Esophagus muscularis mucosa (tissue), 4 donors: ENCODE data around the gene PLCL1. TPM values are rescaled to one million over a fixed set of nuclear protein-coding genes. Genes with fewer than 3 reads are reported as not detected.

Experiments
- DNase-seq: peaks from one replicate; pipeline ENCODE4 v3.0.0-alpha.2; 2017; ENCODE audit errors: extremely low spot score
- H3K27ac ChIP-seq, 4 donors: fragments of 200-600 bp; sonication (generic); replicated peaks in 1 of 4; 1 replicate in 3 of 4; 2 replicates in 1 of 4; pipeline ENCODE4 v1.5.1; 2016 to 2019; ENCODE audit warnings: mild to moderate bottlenecking in 1 of 4
- H3K27me3 ChIP-seq, 4 donors: fragments of 200-600 bp; sonication (generic); one replicate each; pipeline versions ENCODE4 v1.5.1 to v1.6.0; 2016 to 2019
- H3K36me3 ChIP-seq, 4 donors: fragments of 200-600 bp; sonication (generic); one replicate each; pipeline ENCODE4 v1.5.1; 2016 to 2019
- H3K4me1 ChIP-seq, 4 donors: fragments of 200-600 bp; sonication (generic); one replicate each; pipeline ENCODE4 v1.5.1; 2016 to 2019
- H3K4me3 ChIP-seq, 4 donors: fragments of 200-600 bp; sonication (generic); 1 replicate in 2 of 4; 2 replicates in 2 of 4; pipeline ENCODE4 v1.5.1; 2016 to 2019; ENCODE audit warnings: mild to moderate bottlenecking in 4 of 4, moderate library complexity in 1 of 4
- H3K9me3 ChIP-seq, 4 donors: fragments of 200-600 bp; sonication (generic); 1 replicate in 3 of 4; 2 replicates in 1 of 4; pipeline ENCODE4 v1.5.1; 2016 to 2019
- CTCF ChIP-seq, 3 experiments: fragments of 200-600 bp in 2 of 3; fragments of 450-650 bp in 1 of 3; sonication (generic) in 2 of 3; IDR thresholded peaks; one replicate each; pipeline ENCODE4 v1.5.1; 2017 to 2019; ENCODE audit warnings: antibody characterized with exemption in 3 of 3, mild to moderate bottlenecking in 2 of 3, moderate library complexity in 1 of 3
- EP300 ChIP-seq: sonication (generic); formaldehyde crosslinking; IDR thresholded peaks from one replicate; pipeline ENCODE4 v1.6.1; 2017; ENCODE audit warnings: antibody characterized with exemption
- POLR2A ChIP-seq: fragments of 450-650 bp; IDR thresholded peaks from one replicate; pipeline ENCODE4 v1.6.1; 2017; ENCODE audit warnings: antibody characterized with exemption, moderate library complexity, mild to moderate bottlenecking, low read depth
- POLR2AphosphoS5 ChIP-seq, 2 donors: sonication (generic); formaldehyde crosslinking; IDR thresholded peaks; one replicate each; pipeline ENCODE4 v1.6.1; 2017; ENCODE audit warnings: antibody characterized with exemption in 2 of 2
- WGBS: methylation state at CpG from one replicate; pipeline ENCODE4 v1.1.5; 2018; 5-methylcytosine and 5-hydroxymethylcytosine counted together
- intact Hi-C: fragments of 100-400 bp; cut with DNase I; formaldehyde crosslinking; loops from one replicate; pipeline ENCODE4 v1.15.1; 2023
- total RNA-seq, 4 donors: library from RNA; depleted of rRNA; stranded (reverse); fragments of >200 nt; gene quantifications; one replicate each; pipeline versions ENCODE4 v1.1.0 to v1.2.1, GENCODE V29; 2016

The PLCL1 gene
- total RNA-seq, 4 donors from 2014 or later: 67.3 to 86.2 (median 79.2) TPM

DNA sequence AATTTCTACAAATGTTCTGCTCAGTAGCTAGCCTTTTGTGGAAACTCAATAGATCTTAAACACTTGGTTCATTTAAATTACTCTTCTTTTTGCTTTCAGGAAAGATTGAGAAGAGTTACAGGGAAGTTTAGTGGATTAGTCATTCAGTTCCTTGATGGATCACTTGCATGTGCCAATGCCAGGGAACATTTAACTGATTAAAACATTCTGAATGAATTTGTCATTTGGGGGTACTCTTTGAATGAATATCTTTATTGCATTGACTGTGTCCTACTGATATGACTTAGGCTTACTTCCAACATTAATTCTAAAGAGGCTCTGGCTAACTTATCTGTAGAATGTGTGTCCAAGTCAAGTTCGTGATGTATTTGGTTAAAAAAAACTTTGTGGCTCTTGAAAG, 199.8 kb downstream of the PLCL1 start:
- Histone ChIP-seq H3K36me3 (no peaks in the 10 kb centered on the region), H3K9me3 (no peaks in the 10 kb centered on the region), H3K27me3 (no peaks in the 10 kb centered on the region), H3K27ac (no peak overlapping the region), H3K4me1 (peaks cover 0 to 22% (median 17%) of the 10 kb centered on the region in 4 donors), H3K4me3 (no peak overlapping the region)
- intact Hi-C loops: no loop called here
- no peak for DNase-seq
- WGBS: 50% methylated on average over 1 of the region's 1 CpG
- no peak for TF ChIP-seq EP300
- no peak for TF ChIP-seq CTCF (IDR thresholded peaks at IDR 0.05)
- TF ChIP-seq POLR2AphosphoS5 (IDR thresholded peaks at IDR 0.05): no peak
- no peak for TF ChIP-seq POLR2A

DNA sequence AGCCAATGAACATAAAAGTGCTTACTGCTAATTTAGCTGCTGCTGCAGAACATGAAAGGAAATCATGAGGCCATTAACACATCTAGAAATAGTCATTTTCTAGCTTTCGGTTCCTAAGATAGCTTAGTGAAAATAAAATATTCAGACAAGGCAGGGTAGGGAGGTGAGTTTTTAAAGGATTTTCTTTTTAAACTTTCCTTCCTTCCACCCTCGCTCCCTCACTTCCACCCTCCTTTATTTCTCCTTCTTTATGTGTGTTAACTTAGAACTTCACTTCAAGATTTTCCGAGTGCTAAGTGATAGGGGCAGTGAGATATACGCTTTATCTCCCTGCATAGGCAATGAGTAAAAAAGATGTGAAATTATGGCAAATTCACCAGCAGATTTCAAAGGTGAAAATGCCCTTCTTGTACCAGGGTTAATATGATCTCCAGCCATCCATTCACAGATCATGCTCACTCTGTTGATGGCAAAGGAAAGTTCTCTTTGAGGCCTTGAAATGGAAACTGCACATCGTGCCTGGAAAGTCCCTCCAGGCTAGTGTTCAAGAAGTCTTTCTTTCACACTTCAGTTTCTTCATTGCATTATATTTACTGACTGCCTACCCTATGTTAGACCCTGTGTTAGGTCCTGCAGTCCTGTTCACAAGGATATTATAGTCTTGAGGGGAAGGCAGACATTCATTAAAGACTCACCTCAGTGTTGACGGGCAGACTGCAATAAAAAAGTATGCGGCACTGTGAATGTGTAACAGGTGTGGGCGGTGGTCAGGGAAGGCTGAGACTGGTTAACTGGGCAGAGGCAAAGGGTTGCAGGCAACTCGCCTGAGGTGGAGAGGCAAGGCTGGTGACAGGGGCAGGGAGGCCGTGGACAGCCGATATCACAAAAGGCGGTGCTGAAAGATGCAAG, 200.8 kb downstream of the PLCL1 start:
- H3K4me3 ChIP-seq: no peak overlapping the region
- DNase-seq: no peak
- H3K27ac ChIP-seq: no peak overlapping the region
- peaks cover 0 to 22% (median 17%) of the 10 kb centered on the region in 4 donors for H3K4me1 ChIP-seq
- no peaks in the 10 kb centered on the region for H3K27me3 ChIP-seq
- TF ChIP-seq CTCF (IDR thresholded peaks at IDR 0.05) (no peak), POLR2AphosphoS5 (IDR thresholded peaks at IDR 0.05) (no peak), POLR2A (no peak), EP300 (no peak)
- peaks cover 0 to 5% (median 0%) of the 10 kb centered on the region in 4 donors for H3K9me3 ChIP-seq
- H3K36me3 ChIP-seq: no peaks in the 10 kb centered on the region
- 87% methylated on average over 12 of the region's 12 CpGs for WGBS
- intact Hi-C loops: no loop called here

DNA sequence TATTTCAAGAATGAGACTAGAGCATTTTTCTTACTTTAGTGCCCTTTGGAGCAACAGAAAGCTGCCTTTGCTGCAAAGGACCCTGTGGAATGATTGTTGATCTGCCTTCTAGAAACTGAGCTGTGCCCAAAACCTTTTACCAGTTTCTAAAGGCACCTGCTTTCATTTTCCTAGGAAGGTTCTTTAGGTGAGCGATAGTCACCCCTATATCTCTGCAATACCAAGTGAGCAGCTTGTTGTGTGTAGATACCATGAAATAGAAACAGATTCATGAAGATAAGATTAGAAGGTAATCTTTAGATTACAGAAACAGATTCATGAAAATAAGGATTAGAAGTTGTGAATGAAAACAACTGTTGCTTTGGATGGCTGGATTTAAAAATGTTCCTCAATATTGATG, 202.3 kb downstream of the PLCL1 start:
- intact Hi-C loops: no loop called here

GRCh38 chr2:198008230-198008629, 203.8 kb downstream of the PLCL1 start:
- no peak for TF ChIP-seq POLR2AphosphoS5 (IDR thresholded peaks at IDR 0.05)
- no peak for TF ChIP-seq POLR2A
- TF ChIP-seq EP300: no peak
- TF ChIP-seq CTCF (IDR thresholded peaks at IDR 0.05): no peak
- no peak for DNase-seq
- Histone ChIP-seq H3K9me3 (peaks cover 0 to 14% (median 3%) of the 10 kb centered on the region in 4 donors), H3K27ac (no peak overlapping the region), H3K36me3 (no peaks in the 10 kb centered on the region), H3K4me3 (no peak overlapping the region), H3K4me1 (peaks cover 0 to 22% (median 16%) of the 10 kb centered on the region in 4 donors), H3K27me3 (no peaks in the 10 kb centered on the region)
- intact Hi-C loops: no loop called here
- WGBS: 92% methylated on average over 3 of the region's 3 CpGs

More for the DNA sequence above, 202.3 kb downstream of the PLCL1 start:
- H3K27ac ChIP-seq: no peak overlapping the region
- TF ChIP-seq CTCF (IDR thresholded peaks at IDR 0.05) (no peak), POLR2A (no peak), POLR2AphosphoS5 (IDR thresholded peaks at IDR 0.05) (no peak), EP300 (no peak)
- no peaks in the 10 kb centered on the region for H3K36me3 ChIP-seq
- H3K4me1 ChIP-seq: peaks cover 0 to 22% (median 17%) of the 10 kb centered on the region in 4 donors
- no peak overlapping the region for H3K4me3 ChIP-seq
- 100% methylated on average over 1 of the region's 1 CpG for WGBS
- no peak for DNase-seq
- H3K27me3 ChIP-seq: no peaks in the 10 kb centered on the region
- H3K9me3 ChIP-seq: peaks cover 0 to 8% (median 0%) of the 10 kb centered on the region in 4 donors
